ENCODE data around the gene PLEK.

DNA sequence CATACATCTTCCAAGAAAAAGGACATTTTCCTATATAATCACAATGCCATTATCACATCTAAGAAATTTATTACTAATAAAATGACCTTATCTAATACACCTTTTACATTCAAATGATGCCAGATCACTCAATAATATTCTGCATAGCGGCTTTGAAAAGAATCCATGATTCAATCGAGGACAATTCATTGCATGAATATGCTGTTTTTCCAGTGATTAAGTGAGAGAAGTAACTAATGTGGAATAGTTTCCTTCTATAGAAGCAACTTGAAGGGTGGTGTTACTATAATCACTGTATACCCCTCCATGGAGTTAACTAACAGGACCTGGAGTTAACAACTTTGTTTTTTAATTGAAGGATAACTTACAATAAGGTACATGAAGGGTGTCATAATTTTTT lies 9.1 kb downstream of the PLEK start:
- TF ChIP-seq, protein P1, sequence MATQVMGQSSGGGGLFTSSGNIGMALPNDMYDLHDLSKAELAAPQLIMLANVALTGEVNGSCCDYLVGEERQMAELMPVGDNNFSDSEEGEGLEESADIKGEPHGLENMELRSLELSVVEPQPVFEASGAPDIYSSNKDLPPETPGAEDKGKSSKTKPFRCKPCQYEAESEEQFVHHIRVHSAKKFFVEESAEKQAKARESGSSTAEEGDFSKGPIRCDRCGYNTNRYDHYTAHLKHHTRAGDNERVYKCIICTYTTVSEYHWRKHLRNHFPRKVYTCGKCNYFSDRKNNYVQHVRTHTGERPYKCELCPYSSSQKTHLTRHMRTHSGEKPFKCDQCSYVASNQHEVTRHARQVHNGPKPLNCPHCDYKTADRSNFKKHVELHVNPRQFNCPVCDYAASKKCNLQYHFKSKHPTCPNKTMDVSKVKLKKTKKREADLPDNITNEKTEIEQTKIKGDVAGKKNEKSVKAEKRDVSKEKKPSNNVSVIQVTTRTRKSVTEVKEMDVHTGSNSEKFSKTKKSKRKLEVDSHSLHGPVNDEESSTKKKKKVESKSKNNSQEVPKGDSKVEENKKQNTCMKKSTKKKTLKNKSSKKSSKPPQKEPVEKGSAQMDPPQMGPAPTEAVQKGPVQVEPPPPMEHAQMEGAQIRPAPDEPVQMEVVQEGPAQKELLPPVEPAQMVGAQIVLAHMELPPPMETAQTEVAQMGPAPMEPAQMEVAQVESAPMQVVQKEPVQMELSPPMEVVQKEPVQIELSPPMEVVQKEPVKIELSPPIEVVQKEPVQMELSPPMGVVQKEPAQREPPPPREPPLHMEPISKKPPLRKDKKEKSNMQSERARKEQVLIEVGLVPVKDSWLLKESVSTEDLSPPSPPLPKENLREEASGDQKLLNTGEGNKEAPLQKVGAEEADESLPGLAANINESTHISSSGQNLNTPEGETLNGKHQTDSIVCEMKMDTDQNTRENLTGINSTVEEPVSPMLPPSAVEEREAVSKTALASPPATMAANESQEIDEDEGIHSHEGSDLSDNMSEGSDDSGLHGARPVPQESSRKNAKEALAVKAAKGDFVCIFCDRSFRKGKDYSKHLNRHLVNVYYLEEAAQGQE (IDR thresholded peaks at IDR 0.05; ENCODE audit: low read depth, low read length): no peak
- TF ChIP-seq FOXM1 (IDR thresholded peaks at IDR 0.05; ENCODE audit: low read depth) (no peak), TAF1 (IDR thresholded peaks at IDR 0.05; ENCODE audit: borderline replicate concordance, low read depth, low read length) (no peak), EZH2phosphoT487 (IDR thresholded peaks at IDR 0.05; ENCODE audit: borderline replicate concordance, low read depth) (no peak), SIN3A (IDR thresholded peaks at IDR 0.05; ENCODE audit: borderline replicate concordance, low read depth, low read length) (no peak), EP300 (IDR thresholded peaks at IDR 0.05; ENCODE audit: borderline replicate concordance in 1 of 2, low read depth in 1 of 2, low read length in 1 of 2) (no peak), NFIC (IDR thresholded peaks at IDR 0.05; ENCODE audit: borderline replicate concordance) (no peak), MXI1 (IDR thresholded peaks at IDR 0.05; ENCODE audit: low read depth, low read length) (no peak)
- TF ChIP-seq, protein P2, sequence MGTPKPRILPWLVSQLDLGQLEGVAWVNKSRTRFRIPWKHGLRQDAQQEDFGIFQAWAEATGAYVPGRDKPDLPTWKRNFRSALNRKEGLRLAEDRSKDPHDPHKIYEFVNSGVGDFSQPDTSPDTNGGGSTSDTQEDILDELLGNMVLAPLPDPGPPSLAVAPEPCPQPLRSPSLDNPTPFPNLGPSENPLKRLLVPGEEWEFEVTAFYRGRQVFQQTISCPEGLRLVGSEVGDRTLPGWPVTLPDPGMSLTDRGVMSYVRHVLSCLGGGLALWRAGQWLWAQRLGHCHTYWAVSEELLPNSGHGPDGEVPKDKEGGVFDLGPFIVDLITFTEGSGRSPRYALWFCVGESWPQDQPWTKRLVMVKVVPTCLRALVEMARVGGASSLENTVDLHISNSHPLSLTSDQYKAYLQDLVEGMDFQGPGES (IDR thresholded peaks at IDR 0.05; ENCODE audit: low read depth, low read length): no peak
- TF ChIP-seq, protein P3, sequence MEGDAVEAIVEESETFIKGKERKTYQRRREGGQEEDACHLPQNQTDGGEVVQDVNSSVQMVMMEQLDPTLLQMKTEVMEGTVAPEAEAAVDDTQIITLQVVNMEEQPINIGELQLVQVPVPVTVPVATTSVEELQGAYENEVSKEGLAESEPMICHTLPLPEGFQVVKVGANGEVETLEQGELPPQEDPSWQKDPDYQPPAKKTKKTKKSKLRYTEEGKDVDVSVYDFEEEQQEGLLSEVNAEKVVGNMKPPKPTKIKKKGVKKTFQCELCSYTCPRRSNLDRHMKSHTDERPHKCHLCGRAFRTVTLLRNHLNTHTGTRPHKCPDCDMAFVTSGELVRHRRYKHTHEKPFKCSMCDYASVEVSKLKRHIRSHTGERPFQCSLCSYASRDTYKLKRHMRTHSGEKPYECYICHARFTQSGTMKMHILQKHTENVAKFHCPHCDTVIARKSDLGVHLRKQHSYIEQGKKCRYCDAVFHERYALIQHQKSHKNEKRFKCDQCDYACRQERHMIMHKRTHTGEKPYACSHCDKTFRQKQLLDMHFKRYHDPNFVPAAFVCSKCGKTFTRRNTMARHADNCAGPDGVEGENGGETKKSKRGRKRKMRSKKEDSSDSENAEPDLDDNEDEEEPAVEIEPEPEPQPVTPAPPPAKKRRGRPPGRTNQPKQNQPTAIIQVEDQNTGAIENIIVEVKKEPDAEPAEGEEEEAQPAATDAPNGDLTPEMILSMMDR (IDR thresholded peaks at IDR 0.05): no peak

All from SK-N-SH (cell line).